ENCODE measurements around the gene WDR3.

WDR3 gene

GRCh38 chr1:117985973-117986372, 56.4 kb downstream of the WDR3 start:
- Histone ChIP-seq H3K36me3 (ENCODE audit: insufficient read depth) (no peaks in the 10 kb centered on the region), H3K27me3 (ENCODE audit: insufficient read depth, low read depth) (no peaks in the 10 kb centered on the region), H3K4me2 (no peak overlapping the region), H4K20me1 (ENCODE audit: insufficient read depth) (no peaks in the 10 kb centered on the region), H3K4me1 (ENCODE audit: low read depth, poor library complexity, severe bottlenecking) (no peaks in the 10 kb centered on the region), H2AFZ (ENCODE audit: low read depth) (no peak overlapping the region), H3K79me2 (ENCODE audit: insufficient read depth, low read depth) (no peaks in the 10 kb centered on the region), H3K9ac (no peak overlapping the region), H3K27ac (no peak overlapping the region), H3K4me3 (IDR thresholded peaks at IDR 0.05; ENCODE audit: insufficient read depth, low read depth, low read length) (no peak overlapping the region)
- TF ChIP-seq CTCF (conservative IDR thresholded peaks at IDR 0.05; ENCODE audit: low read depth, low read length), result no peak

DNA sequence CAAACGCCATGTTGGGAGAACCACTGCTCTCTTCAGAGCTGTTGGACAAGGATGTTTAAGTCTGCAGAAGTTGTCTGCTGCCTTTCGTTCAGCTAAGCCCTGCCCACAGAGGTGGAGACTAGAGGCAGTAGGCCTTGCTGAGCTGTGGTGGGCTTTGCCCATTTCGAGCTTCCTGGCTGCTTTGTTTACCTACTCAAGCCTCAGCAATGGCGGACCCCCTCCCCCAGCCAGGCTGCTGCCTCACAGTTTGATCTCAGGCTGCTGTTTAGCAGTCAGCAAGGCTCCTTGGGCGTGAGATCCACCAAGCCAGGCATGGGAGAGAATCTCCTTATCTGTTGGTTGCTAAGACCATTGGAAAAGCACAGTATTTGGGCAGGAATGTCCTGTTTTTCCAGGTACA, 74.8 kb downstream of the WDR3 start:
- Histone ChIP-seq H3K9ac (no peak overlapping the region), H3K4me2 (no peak overlapping the region), H4K20me1 (ENCODE audit: insufficient read depth) (no peaks in the 10 kb centered on the region), H3K36me3 (ENCODE audit: insufficient read depth) (no peaks in the 10 kb centered on the region), H3K79me2 (ENCODE audit: insufficient read depth, low read depth) (no peaks in the 10 kb centered on the region), H3K4me3 (IDR thresholded peaks at IDR 0.05; ENCODE audit: insufficient read depth, low read depth, low read length) (no peak overlapping the region), H3K27ac (no peak overlapping the region), H2AFZ (ENCODE audit: low read depth) (no peak overlapping the region), H3K4me1 (ENCODE audit: low read depth, poor library complexity, severe bottlenecking) (no peaks in the 10 kb centered on the region), H3K27me3 (ENCODE audit: insufficient read depth, low read depth) (no peaks in the 10 kb centered on the region)
- TF ChIP-seq CTCF (conservative IDR thresholded peaks at IDR 0.05; ENCODE audit: low read depth, low read length), result no peak

DNA sequence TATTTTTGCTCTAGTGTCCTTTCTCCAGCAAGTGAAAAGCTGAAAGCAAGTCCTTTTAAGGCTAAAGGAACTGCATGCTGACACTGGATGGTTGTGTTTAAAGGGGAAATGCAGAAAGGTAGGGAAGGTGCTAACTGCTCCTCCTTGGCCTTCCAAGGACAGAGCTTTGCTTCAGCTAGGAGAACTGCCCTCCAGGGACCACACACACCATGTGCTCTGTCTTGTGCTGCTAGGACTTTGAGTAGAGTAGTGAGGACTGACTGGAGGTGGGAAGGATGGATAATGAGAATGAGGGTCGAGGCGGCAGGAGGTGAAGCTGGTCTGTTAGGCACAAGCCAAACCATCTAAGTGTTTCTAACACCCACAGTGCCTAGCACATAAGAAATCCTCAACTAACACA, 77.9 kb downstream of the WDR3 start:
- Histone ChIP-seq H3K4me2 (no peak overlapping the region), H3K4me3 (IDR thresholded peaks at IDR 0.05; ENCODE audit: insufficient read depth, low read depth, low read length) (no peak overlapping the region), H3K36me3 (ENCODE audit: insufficient read depth) (no peaks in the 10 kb centered on the region), H2AFZ (ENCODE audit: low read depth) (no peak overlapping the region), H3K79me2 (ENCODE audit: insufficient read depth, low read depth) (no peaks in the 10 kb centered on the region), H4K20me1 (ENCODE audit: insufficient read depth) (no peaks in the 10 kb centered on the region), H3K4me1 (ENCODE audit: low read depth, poor library complexity, severe bottlenecking) (no peaks in the 10 kb centered on the region), H3K9ac (no peak overlapping the region), H3K27me3 (ENCODE audit: insufficient read depth, low read depth) (no peaks in the 10 kb centered on the region), H3K27ac (no peak overlapping the region)
- TF ChIP-seq CTCF (conservative IDR thresholded peaks at IDR 0.05; ENCODE audit: low read depth, low read length), result no peak

DNA sequence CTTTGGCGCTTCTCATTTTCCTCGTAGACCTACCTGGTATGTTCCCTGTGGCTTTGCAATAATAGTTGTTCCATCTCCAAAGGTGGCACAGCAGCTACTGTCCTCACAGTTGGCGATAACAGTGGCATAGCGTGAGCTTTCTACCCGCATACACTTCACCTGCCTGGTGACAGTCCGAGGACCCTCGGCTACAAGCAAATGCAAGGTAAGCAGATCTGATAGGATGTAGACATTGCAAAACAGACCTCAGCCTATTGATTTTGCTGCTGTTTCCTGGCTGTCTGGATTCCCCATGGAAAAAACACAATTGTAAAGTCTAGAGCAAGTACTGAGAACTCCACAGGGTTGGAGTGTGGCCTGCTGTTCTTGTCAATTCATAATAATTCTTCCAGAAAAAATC, 78.5 kb downstream of the WDR3 start:
- Histone ChIP-seq H3K9ac (no peak overlapping the region), H2AFZ (ENCODE audit: low read depth) (no peak overlapping the region), H3K79me2 (ENCODE audit: insufficient read depth, low read depth) (no peaks in the 10 kb centered on the region), H3K27ac (no peak overlapping the region), H3K36me3 (ENCODE audit: insufficient read depth) (no peaks in the 10 kb centered on the region), H3K27me3 (ENCODE audit: insufficient read depth, low read depth) (no peaks in the 10 kb centered on the region), H3K4me3 (IDR thresholded peaks at IDR 0.05; ENCODE audit: insufficient read depth, low read depth, low read length) (no peak overlapping the region), H3K4me2 (no peak overlapping the region), H4K20me1 (ENCODE audit: insufficient read depth) (no peaks in the 10 kb centered on the region), H3K4me1 (ENCODE audit: low read depth, poor library complexity, severe bottlenecking) (no peaks in the 10 kb centered on the region)
- no peak for TF ChIP-seq CTCF (conservative IDR thresholded peaks at IDR 0.05; ENCODE audit: low read depth, low read length)
